Smooth muscle cell (in vitro differentiated cells): ENCODE measurements around the gene LRFN3. TPM values are rescaled to one million over a fixed set of nuclear protein-coding genes. Genes with fewer than 3 reads are reported as not detected.

ENCODE experiments used
- DNase-seq: peaks from one replicate; lab custom pipeline; 2025; ENCODE audit not compliant: unreplicated experiment; lab: John Stamatoyannopoulos, UW
- H2AFZ ChIP-seq: fragments of 200-600 bp; sonication (generic); 2 replicates; pipeline ENCODE4 v1.6.0; 2016; ENCODE audit warnings: antibody characterized with exemption, low read depth, mild to moderate bottlenecking
- H3F3A ChIP-seq: fragments of 200-600 bp; sonication (generic); 2 replicates; pipeline ENCODE4 v1.6.0; 2017; ENCODE audit warnings: antibody characterized with exemption, low read depth
- H3K27ac ChIP-seq: fragments of 200-600 bp; sonication (generic); 2 replicates; pipeline ENCODE4 v1.5.1; 2016; ENCODE audit warnings: low read depth, mild to moderate bottlenecking
- H3K27me3 ChIP-seq: fragments of 200-600 bp; sonication (generic); 2 replicates; pipeline ENCODE4 v1.6.1; 2016; ENCODE audit warnings: low read depth, mild to moderate bottlenecking
- H3K36me3 ChIP-seq: fragments of 200-600 bp; sonication (generic); 2 replicates; pipeline ENCODE4 v1.5.1; 2016; ENCODE audit warnings: low read depth
- H3K4me1 ChIP-seq: fragments of 200-600 bp; sonication (generic); 2 replicates; pipeline ENCODE4 v1.5.1; 2016; ENCODE audit warnings: low read depth
- H3K4me2 ChIP-seq: fragments of 200-600 bp; sonication (generic); 2 replicates; pipeline ENCODE4 v1.6.0; 2016; ENCODE audit warnings: mild to moderate bottlenecking
- H3K4me3 ChIP-seq: fragments of 200-600 bp; sonication (generic); 2 replicates; pipeline ENCODE4 v1.5.1; 2016; ENCODE audit warnings: mild to moderate bottlenecking
- H3K79me2 ChIP-seq: fragments of 200-600 bp; sonication (generic); 2 replicates; pipeline ENCODE4 v1.6.0; 2016; ENCODE audit warnings: low read depth, mild to moderate bottlenecking
- H3K9ac ChIP-seq: fragments of 200-600 bp; sonication (generic); 2 replicates; pipeline ENCODE4 v1.6.0; 2016; ENCODE audit warnings: low read depth
- H3K9me3 ChIP-seq: fragments of 200-600 bp; sonication (generic); replicated peaks from 2 replicates; pipeline ENCODE4 v1.5.1; 2016; ENCODE audit warnings: low read depth
- H4K20me1 ChIP-seq: fragments of 200-600 bp; sonication (generic); 2 replicates; pipeline ENCODE4 v1.6.0; 2016; ENCODE audit warnings: low read depth
- CTCF ChIP-seq: fragments of 200-600 bp; sonication (generic); IDR thresholded peaks from 2 replicates; pipeline ENCODE4 v1.5.1; 2017; ENCODE audit warnings: borderline replicate concordance, mild to moderate bottlenecking, antibody characterized with exemption; ENCODE audit not compliant: insufficient read depth, poor library complexity, severe bottlenecking
- WGBS: methylation state at CpG from one replicate; pipeline ENCODE4 v1.1.7; 2016; ENCODE audit warnings: low lambda C conversion rate; 5-methylcytosine and 5-hydroxymethylcytosine counted together
- polyA plus RNA-seq: library from polyadenylated mRNA; unstranded; fragments of >200 nt; fragmentation: Nextera tagmentation; extraction: Ambion mirVana; gene quantifications from 2 replicates; pipeline ENCODE4 v1.2.1, GENCODE V29; 2016
- total RNA-seq: library from RNA; depleted of rRNA; stranded (reverse); fragments of >200 nt; gene quantifications from 2 replicates; pipeline ENCODE4 v1.2.3, GENCODE V29; 2014

LRFN3 gene
- total and polyA plus RNA-seq, 2 experiments from 2014 or later: 6.2 to 15.5 TPM

- no peaks in the 10 kb centered on the region for H3K36me3 ChIP-seq
- H3K9ac ChIP-seq: no peak overlapping the region
- no peak overlapping the region for H2AFZ ChIP-seq
- H3K27me3 ChIP-seq: peaks cover 41% of the 10 kb centered on the region
- WGBS: 88% methylated on average over 7 of the region's 7 CpGs
- H3K4me1 ChIP-seq: no peaks in the 10 kb centered on the region
- H3K4me3 ChIP-seq: no peak overlapping the region
- H4K20me1 ChIP-seq: no peaks in the 10 kb centered on the region
- no peak overlapping the region for H3K27ac ChIP-seq
- DNase-seq: no peak
- H3K9me3 ChIP-seq: no peaks in the 10 kb centered on the region
- TF ChIP-seq CTCF: no peak
- H3F3A ChIP-seq: no peaks in the 10 kb centered on the region
- H3K79me2 ChIP-seq: no peaks in the 10 kb centered on the region
- H3K4me2 ChIP-seq: no peak overlapping the region
Measured at GRCh38 chr19:35960432-35960972, 24.3 kb downstream of the LRFN3 start.

- no peaks in the 10 kb centered on the region for H3K36me3 ChIP-seq
- H2AFZ ChIP-seq: no peak overlapping the region
- WGBS: 8% methylated on average over 9 of the region's 9 CpGs
- no peaks in the 10 kb centered on the region for H3K4me1 ChIP-seq
- no peaks in the 10 kb centered on the region for H3K79me2 ChIP-seq
- no peak overlapping the region for H3K4me3 ChIP-seq
- TF ChIP-seq CTCF: no peak
- peak; percentile 24 for DNase-seq
- H3K27ac ChIP-seq: no peak overlapping the region
- no peaks in the 10 kb centered on the region for H4K20me1 ChIP-seq
- peaks cover 30% of the 10 kb centered on the region for H3K27me3 ChIP-seq
- no peaks in the 10 kb centered on the region for H3F3A ChIP-seq
- H3K9me3 ChIP-seq: no peaks in the 10 kb centered on the region
- H3K9ac ChIP-seq: no peak overlapping the region
- H3K4me2 ChIP-seq: no peak overlapping the region
Measured at GRCh38 chr19:35963514-35963913, 27.3 kb downstream of the LRFN3 start.

GRCh38 chr19:35966771-35967170 is 30.6 kb downstream of the LRFN3 start:
- no peak for TF ChIP-seq CTCF
- Histone ChIP-seq H2AFZ (no peak overlapping the region), H3K79me2 (no peaks in the 10 kb centered on the region), H3F3A (no peaks in the 10 kb centered on the region), H3K9ac (no peak overlapping the region), H4K20me1 (no peaks in the 10 kb centered on the region), H3K27me3 (no peaks in the 10 kb centered on the region), H3K9me3 (no peaks in the 10 kb centered on the region), H3K4me1 (no peaks in the 10 kb centered on the region), H3K4me3 (no peak overlapping the region), H3K36me3 (no peaks in the 10 kb centered on the region), H3K27ac (no peak overlapping the region), H3K4me2 (no peak overlapping the region)
- no peak for DNase-seq
- 90% methylated on average over 3 of the region's 3 CpGs for WGBS

GRCh38 chr19:35973487-35973886 is 37.3 kb downstream of the LRFN3 start:
- no peak for DNase-seq
- no peaks in the 10 kb centered on the region for H4K20me1 ChIP-seq
- H3K36me3 ChIP-seq: no peaks in the 10 kb centered on the region
- H2AFZ ChIP-seq: no peak overlapping the region
- no peak for TF ChIP-seq CTCF
- no peaks in the 10 kb centered on the region for H3F3A ChIP-seq
- peaks cover 6% of the 10 kb centered on the region for H3K27me3 ChIP-seq
- H3K4me1 ChIP-seq: no peaks in the 10 kb centered on the region
- H3K9ac ChIP-seq: no peak overlapping the region
- 44% methylated on average over 8 of the region's 8 CpGs for WGBS
- no peaks in the 10 kb centered on the region for H3K79me2 ChIP-seq
- H3K4me3 ChIP-seq: no peak overlapping the region
- no peaks in the 10 kb centered on the region for H3K9me3 ChIP-seq
- H3K4me2 ChIP-seq: no peak overlapping the region
- no peak overlapping the region for H3K27ac ChIP-seq
